ENCODE measurements around the gene ATP12A. TPM values are rescaled to one million over a fixed set of nuclear protein-coding genes. Genes with fewer than 3 reads are reported as not detected.

The ATP12A gene
- total RNA-seq, 1 experiment from 2014 or later, result 0.47 TPM

- intact Hi-C loops (cut with micrococcal nuclease; ENCODE audit: unreplicated experiment), result no loop called here
- TF ChIP-seq, protein P1, sequence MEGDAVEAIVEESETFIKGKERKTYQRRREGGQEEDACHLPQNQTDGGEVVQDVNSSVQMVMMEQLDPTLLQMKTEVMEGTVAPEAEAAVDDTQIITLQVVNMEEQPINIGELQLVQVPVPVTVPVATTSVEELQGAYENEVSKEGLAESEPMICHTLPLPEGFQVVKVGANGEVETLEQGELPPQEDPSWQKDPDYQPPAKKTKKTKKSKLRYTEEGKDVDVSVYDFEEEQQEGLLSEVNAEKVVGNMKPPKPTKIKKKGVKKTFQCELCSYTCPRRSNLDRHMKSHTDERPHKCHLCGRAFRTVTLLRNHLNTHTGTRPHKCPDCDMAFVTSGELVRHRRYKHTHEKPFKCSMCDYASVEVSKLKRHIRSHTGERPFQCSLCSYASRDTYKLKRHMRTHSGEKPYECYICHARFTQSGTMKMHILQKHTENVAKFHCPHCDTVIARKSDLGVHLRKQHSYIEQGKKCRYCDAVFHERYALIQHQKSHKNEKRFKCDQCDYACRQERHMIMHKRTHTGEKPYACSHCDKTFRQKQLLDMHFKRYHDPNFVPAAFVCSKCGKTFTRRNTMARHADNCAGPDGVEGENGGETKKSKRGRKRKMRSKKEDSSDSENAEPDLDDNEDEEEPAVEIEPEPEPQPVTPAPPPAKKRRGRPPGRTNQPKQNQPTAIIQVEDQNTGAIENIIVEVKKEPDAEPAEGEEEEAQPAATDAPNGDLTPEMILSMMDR (conservative IDR thresholded peaks at IDR 0.05; ENCODE audit: low read depth, low read length), result no peak
- TF ChIP-seq EZH2 (IDR thresholded peaks at IDR 0.05; ENCODE audit: borderline replicate concordance, low read depth, low read length, poor library complexity, severe bottlenecking), result no peak
- Histone ChIP-seq H3K4me3 (ENCODE audit: low read depth, low read length, poor library complexity, severe bottlenecking) (no peak overlapping the region), H3K27me3 (replicated peaks; ENCODE audit: insufficient read depth, low read depth, low read length, poor library complexity) (peaks cover 54% of the 10 kb centered on the region), H3K27ac (ENCODE audit: low read depth, low read length, poor library complexity, severe bottlenecking) (no peak overlapping the region), H3K9me3 (ENCODE audit: low read depth, low read length, poor library complexity, severe bottlenecking) (no peaks in the 10 kb centered on the region), H3K36me3 (ENCODE audit: insufficient read depth, low read length, poor library complexity, severe bottlenecking) (no peaks in the 10 kb centered on the region), H3K4me1 (ENCODE audit: insufficient read depth, low read length, poor library complexity, severe bottlenecking) (peaks cover 18% of the 10 kb centered on the region)
- no peak for DNase-seq (ENCODE audit: low spot score)
- no TSS peak for BruUV-seq (replicated peaks)
- ChIA-PET POLR2A (ENCODE audit: low non-redundant PET) (no interaction called here), CTCF (no interaction called here)
Measured at GRCh38 chr13:24745516-24745860, 65.3 kb downstream of the ATP12A start.

DNA sequence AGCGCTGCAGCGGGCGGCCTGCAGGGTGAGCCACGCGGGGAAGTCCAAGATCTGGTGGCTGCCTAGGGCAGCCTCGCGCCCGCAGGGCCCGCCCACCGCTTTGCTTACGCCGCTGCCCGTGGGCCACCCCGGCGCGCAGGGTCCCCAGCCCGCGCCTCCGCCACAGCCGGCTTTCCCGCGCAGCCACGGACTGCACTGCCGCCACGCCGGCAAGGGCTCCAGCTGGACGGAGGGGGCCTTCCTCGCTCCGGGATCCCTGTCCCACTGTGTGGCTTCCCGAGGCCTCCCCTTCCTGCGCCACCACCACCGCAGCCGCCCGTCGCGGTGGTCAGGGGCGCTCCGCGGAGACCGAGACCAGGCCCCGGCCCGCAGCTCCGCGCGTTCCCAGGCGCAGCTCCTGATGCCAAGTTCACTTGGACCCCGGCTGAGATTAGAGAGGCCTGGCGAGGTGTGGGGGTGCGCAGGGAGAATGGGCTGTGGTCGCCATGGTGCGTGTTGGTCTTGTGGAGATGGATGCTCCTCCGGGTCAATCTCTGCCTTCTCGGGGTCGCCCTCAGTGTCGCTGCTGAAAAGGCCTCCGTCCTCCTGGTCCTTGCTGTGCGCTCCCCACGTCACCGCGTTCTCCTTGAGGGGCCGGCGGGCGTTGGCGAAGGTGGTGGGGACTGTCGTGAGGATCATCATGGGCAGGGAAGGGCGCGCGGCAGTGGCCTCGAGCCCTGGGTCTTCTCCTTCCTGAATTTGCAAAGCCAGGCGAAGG, 65.8 kb downstream of the ATP12A start:
- Histone ChIP-seq H3K9me3 (ENCODE audit: low read depth, low read length, poor library complexity, severe bottlenecking) (no peaks in the 10 kb centered on the region), H3K4me1 (ENCODE audit: insufficient read depth, low read length, poor library complexity, severe bottlenecking) (peaks cover 18% of the 10 kb centered on the region), H3K27ac (ENCODE audit: low read depth, low read length, poor library complexity, severe bottlenecking) (no peak overlapping the region), H3K4me3 (ENCODE audit: low read depth, low read length, poor library complexity, severe bottlenecking) (peak overlapping the region; percentile 41), H3K36me3 (ENCODE audit: insufficient read depth, low read length, poor library complexity, severe bottlenecking) (no peaks in the 10 kb centered on the region), H3K27me3 (replicated peaks; ENCODE audit: insufficient read depth, low read depth, low read length, poor library complexity) (peaks cover 58% of the 10 kb centered on the region)
- no peak for DNase-seq (ENCODE audit: low spot score)
- TF ChIP-seq EZH2 (IDR thresholded peaks at IDR 0.05; ENCODE audit: borderline replicate concordance, low read depth, low read length, poor library complexity, severe bottlenecking), result peak; percentile 60
- TF ChIP-seq, protein P1 (conservative IDR thresholded peaks at IDR 0.05; ENCODE audit: low read depth, low read length), result no peak
- BruUV-seq (replicated peaks), result no TSS peak
- ChIA-PET POLR2A (ENCODE audit: low non-redundant PET) (no interaction called here), CTCF (no interaction called here)
- intact Hi-C loops (cut with micrococcal nuclease; ENCODE audit: unreplicated experiment), result no loop called here

GRCh38 chr13:24746618-24747247, 66.5 kb downstream of the ATP12A start:
- peak; percentile 43 for TF ChIP-seq EZH2 (IDR thresholded peaks at IDR 0.05; ENCODE audit: borderline replicate concordance, low read depth, low read length, poor library complexity, severe bottlenecking)
- TF ChIP-seq, protein P1 (conservative IDR thresholded peaks at IDR 0.05; ENCODE audit: low read depth, low read length), result peak; percentile 51
- Histone ChIP-seq H3K9me3 (ENCODE audit: low read depth, low read length, poor library complexity, severe bottlenecking) (no peaks in the 10 kb centered on the region), H3K4me1 (ENCODE audit: insufficient read depth, low read length, poor library complexity, severe bottlenecking) (peaks cover 17% of the 10 kb centered on the region), H3K27me3 (replicated peaks; ENCODE audit: insufficient read depth, low read depth, low read length, poor library complexity) (peaks cover 58% of the 10 kb centered on the region), H3K27ac (ENCODE audit: low read depth, low read length, poor library complexity, severe bottlenecking) (no peak overlapping the region), H3K36me3 (ENCODE audit: insufficient read depth, low read length, poor library complexity, severe bottlenecking) (no peaks in the 10 kb centered on the region), H3K4me3 (ENCODE audit: low read depth, low read length, poor library complexity, severe bottlenecking) (peak overlapping the region; percentile 41)
- peak; percentile 42 for DNase-seq (ENCODE audit: low spot score)
- no TSS peak for BruUV-seq (replicated peaks)
- ChIA-PET CTCF (no interaction called here), POLR2A (ENCODE audit: low non-redundant PET) (no interaction called here)
- intact Hi-C loops (cut with micrococcal nuclease; ENCODE audit: unreplicated experiment), result no loop called here

Data from A673 (cell line).